DND-41 (cell line): ENCODE results near the gene RASGRP1.

Experiments used
- ATAC-seq: fragments of 200-7000 bp; cut with Tn5 transposase; 3 replicates; pipeline ENCODE4 v1.9.1; 2021; ENCODE audit warnings: low read depth; ENCODE audit not compliant: insufficient read depth
- DNase-seq: peaks from one replicate; pipeline ENCODE4 v3.0.0-alpha.2; 2020
- H2AFZ ChIP-seq: 2 replicates; pipeline ENCODE4 v1.6.0; 2012; ENCODE audit warnings: low read depth, low read length
- H3K27ac ChIP-seq: 2 replicates; pipeline ENCODE4 v1.5.1; 2012; ENCODE audit warnings: low read length, inconsistent platforms
- H3K27me3 ChIP-seq: fragments of 200-600 bp; sonication (generic); 2 replicates; pipeline ENCODE4 v1.6.0; 2012; ENCODE audit warnings: low read length, mild to moderate bottlenecking, inconsistent platforms; ENCODE audit not compliant: insufficient read depth, poor library complexity
- H3K36me3 ChIP-seq: 2 replicates; pipeline ENCODE4 v1.5.1; 2012; ENCODE audit warnings: low read length, inconsistent platforms; ENCODE audit not compliant: insufficient read depth
- H3K4me1 ChIP-seq: 2 replicates; pipeline ENCODE4 v1.5.1; 2012; ENCODE audit warnings: mild to moderate bottlenecking, low read length; ENCODE audit not compliant: insufficient read depth
- H3K4me2 ChIP-seq: 2 replicates; pipeline ENCODE4 v1.6.0; 2012; ENCODE audit warnings: mild to moderate bottlenecking, moderate library complexity, low read length, inconsistent platforms; ENCODE audit not compliant: insufficient read depth
- H3K4me3 ChIP-seq, 2 experiments: fragments of 200-600 bp in 1 of 2; shearing (Covaris generic) in 1 of 2; 2 replicates each; pipeline ENCODE4 v1.5.1; 2012 to 2016; ENCODE audit warnings: inconsistent platforms in 2 of 2, low read length in 2 of 2, mild to moderate bottlenecking in 2 of 2, low read depth in 1 of 2, moderate library complexity in 1 of 2
- H3K79me2 ChIP-seq: 2 replicates; pipeline ENCODE4 v1.6.0; 2012; ENCODE audit warnings: low read length, inconsistent platforms; ENCODE audit not compliant: insufficient read depth
- H3K9ac ChIP-seq: 2 replicates; pipeline ENCODE4 v1.6.0; 2012; ENCODE audit warnings: low read depth, mild to moderate bottlenecking, inconsistent platforms, low read length, moderate library complexity
- H3K9me3 ChIP-seq: 2 replicates; pipeline ENCODE4 v1.5.1; 2012; ENCODE audit warnings: low read length, moderate library complexity, mild to moderate bottlenecking, inconsistent platforms; ENCODE audit not compliant: insufficient read depth, severe bottlenecking
- H4K20me1 ChIP-seq: 2 replicates; pipeline ENCODE4 v1.6.0; 2012; ENCODE audit warnings: low read length; ENCODE audit not compliant: insufficient read depth
- CTCF ChIP-seq: IDR thresholded peaks from 2 replicates; pipeline ENCODE4 v1.5.1; 2012; ENCODE audit warnings: borderline replicate concordance, low read length, moderate library complexity, mild to moderate bottlenecking; ENCODE audit not compliant: poor library complexity, severe bottlenecking; ENCODE audit errors: extremely low read depth
- EZH2 ChIP-seq: IDR thresholded peaks from 3 replicates; pipeline ENCODE4 v1.6.1; 2012; ENCODE audit warnings: borderline replicate concordance, low read depth, mild to moderate bottlenecking, moderate library complexity, low read length, inconsistent platforms; ENCODE audit not compliant: severe bottlenecking

The RASGRP1 gene

GRCh38 chr15:38559636-38560307 is 4.8 kb downstream of the RASGRP1 start:
- peaks cover 26% of the 10 kb centered on the region for H3K4me1 ChIP-seq
- no peaks in the 10 kb centered on the region for H3K27me3 ChIP-seq
- ATAC-seq: no peak
- H3K9ac ChIP-seq: no peak overlapping the region
- H2AFZ ChIP-seq: no peak overlapping the region
- H3K9me3 ChIP-seq: no peaks in the 10 kb centered on the region
- H3K4me2 ChIP-seq: 0 out of 2 replicates have a peak overlapping the region, but pooled peaks have one; percentile 7
- no peak for DNase-seq
- TF ChIP-seq CTCF (no peak), EZH2 (no peak)
- H3K36me3 ChIP-seq: no peaks in the 10 kb centered on the region; the same call in none of the 2 replicates
- no peak overlapping the region for H3K27ac ChIP-seq
- peaks cover 3% of the 10 kb centered on the region for H4K20me1 ChIP-seq
- no peak overlapping the region for H3K4me3 ChIP-seq
- peaks cover 11% of the 10 kb centered on the region for H3K79me2 ChIP-seq

GRCh38 chr15:38559131-38559530 is 5.5 kb downstream of the RASGRP1 start:
- Histone ChIP-seq H3K9me3 (no peaks in the 10 kb centered on the region), H3K79me2 (peaks cover 11% of the 10 kb centered on the region), H3K4me2 (no peak overlapping the region), H3K27me3 (no peaks in the 10 kb centered on the region), H3K4me3 (no peak overlapping the region), H4K20me1 (peaks cover 3% of the 10 kb centered on the region), H3K27ac (no peak overlapping the region), H3K9ac (no peak overlapping the region), H2AFZ (no peak overlapping the region), H3K36me3 (no peaks in the 10 kb centered on the region; the same call in none of the 2 replicates), H3K4me1 (peaks cover 25% of the 10 kb centered on the region)
- DNase-seq (no peak), ATAC-seq (no peak)
- TF ChIP-seq EZH2 (no peak), CTCF (no peak)

- Histone ChIP-seq H3K4me3 (no peak overlapping the region), H3K27ac (no peak overlapping the region), H4K20me1 (peaks cover 3% of the 10 kb centered on the region), H3K4me1 (peaks cover 19% of the 10 kb centered on the region), H3K9me3 (no peaks in the 10 kb centered on the region), H3K4me2 (no peak overlapping the region), H3K27me3 (no peaks in the 10 kb centered on the region), H3K79me2 (peaks cover 9% of the 10 kb centered on the region), H3K9ac (no peak overlapping the region), H2AFZ (no peak overlapping the region), H3K36me3 (no peaks in the 10 kb centered on the region; the same call in none of the 2 replicates)
- no peak for TF ChIP-seq CTCF
- TF ChIP-seq EZH2: no peak
- DNase-seq (no peak), ATAC-seq (no peak)
Observed at GRCh38 chr15:38558372-38559059, 6.1 kb downstream of the RASGRP1 start.
